GDM1 (cell line): ENCODE results near the gene CASP10.
"Not testable (repeated sequence)": the region's sequence is repeated elsewhere in the genome, so short reads cannot be mapped to it uniquely, and the experiment has no call there.

Experiments
- DNase-seq: peaks from one replicate; lab custom pipeline; 2025; lab: John Stamatoyannopoulos, UW

Gene CASP10

DNA sequence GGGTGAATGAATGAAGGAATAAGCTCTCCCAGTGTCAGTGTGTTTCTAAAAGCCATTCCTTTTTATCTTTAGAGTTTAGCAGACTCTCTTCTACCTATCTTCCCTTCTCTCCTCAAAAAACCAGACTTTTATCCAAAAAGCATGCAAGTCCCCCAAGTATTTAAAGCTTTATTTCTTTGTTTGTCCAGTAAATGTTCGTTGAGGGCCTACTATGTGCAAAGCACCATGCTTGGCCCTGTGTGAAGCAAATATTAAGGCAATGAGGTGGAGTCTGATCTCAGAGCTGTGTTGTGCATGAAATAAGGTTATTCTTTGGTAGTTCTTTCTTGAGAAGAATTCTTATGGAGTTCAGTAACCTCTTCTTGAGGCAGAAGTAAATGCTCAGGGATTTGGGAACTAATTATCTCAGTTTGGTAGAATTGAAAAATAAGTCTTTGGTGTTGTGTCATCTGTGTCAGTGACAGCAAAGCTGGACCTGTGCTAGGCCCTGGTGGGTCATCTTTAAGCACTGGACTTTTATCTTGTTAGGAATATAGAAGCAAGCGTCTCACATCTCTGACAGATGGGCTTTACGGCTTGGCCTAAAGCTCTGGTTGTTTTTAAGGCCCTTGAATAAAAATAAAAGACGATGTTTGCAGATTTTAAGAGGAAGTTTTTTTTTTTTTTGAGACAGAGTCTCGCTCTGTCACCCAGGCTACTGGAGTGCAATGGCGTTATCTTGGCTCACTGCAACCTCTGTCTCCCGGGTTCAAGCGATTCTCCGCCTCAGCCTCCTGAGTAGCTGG lies 28.1 kb upstream of the CASP10 start:
- DNase-seq = no peak

DNA sequence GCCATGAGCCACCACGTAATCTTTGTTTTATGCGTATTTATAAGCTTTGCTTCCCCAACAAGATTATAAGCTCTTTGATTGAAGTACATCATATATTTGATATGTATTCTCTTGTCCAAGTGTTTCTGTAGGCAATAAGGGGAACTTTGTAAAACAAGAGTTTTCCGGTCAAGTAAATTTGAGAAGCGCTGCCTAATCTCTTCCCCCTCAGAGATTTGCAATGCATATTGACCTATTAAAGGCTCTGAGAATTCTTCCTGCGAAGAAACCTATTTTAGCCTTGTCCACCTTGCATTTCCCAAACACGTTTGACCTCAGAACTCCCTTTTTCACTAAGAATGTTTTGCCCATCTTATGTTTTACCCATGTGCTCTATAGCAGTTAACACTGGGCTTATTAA lies 26.9 kb upstream of the CASP10 start:
- no peak for DNase-seq

- no peak for DNase-seq
Observed at GRCh38 chr2:201156640-201157039, 26.3 kb upstream of the CASP10 start.

GRCh38 chr2:201157694-201158093 lies 25.2 kb upstream of the CASP10 start:
- no peak for DNase-seq

DNA sequence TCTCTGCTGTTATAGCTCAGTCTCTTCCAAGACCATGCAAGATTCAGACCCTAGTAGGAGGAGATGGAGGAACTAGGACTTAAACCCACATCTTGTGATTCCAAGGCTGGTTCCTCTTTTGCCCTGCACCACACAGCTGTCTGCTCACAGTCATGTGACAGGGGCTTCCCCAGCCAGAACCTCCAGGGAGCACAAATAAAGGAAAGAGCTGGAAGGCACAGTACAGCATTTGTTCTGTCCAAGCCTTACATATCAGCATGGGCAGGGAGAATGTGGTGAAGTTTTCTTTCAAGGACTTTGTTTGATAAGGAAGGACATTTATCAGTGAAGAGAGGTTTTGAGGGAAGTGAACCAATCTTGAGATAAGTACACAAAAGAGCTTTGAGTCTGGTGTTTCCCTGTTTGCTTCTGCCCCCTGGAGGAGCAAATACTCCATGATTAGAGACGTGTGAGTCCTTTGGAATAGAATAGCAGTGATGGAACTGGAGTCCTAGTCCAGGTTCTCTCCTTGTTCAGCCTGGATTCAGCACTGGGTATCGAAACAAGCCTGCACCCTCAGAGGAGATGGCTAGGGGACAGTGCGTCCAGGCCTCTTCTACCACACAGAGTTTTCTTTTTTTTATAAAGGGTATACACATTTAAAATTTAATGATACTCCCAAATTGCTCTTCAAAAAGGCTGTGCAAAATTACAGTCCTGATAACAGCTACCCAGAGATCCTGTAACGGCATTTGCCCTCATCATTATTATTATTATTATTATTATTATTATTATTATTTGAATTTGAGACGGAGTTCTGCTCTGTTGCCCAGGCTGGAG lies 24.6 kb upstream of the CASP10 start:
- DNase-seq = peak; percentile 85

- no peak for DNase-seq
Observed at GRCh38 chr2:201164166-201164565, 18.8 kb upstream of the CASP10 start.

- no peak for DNase-seq
Observed at GRCh38 chr2:201167546-201167945, 15.4 kb upstream of the CASP10 start.

GRCh38 chr2:201168496-201168895 lies 14.4 kb upstream of the CASP10 start:
- not testable (repeated sequence) for DNase-seq

- no peak for DNase-seq
Observed at GRCh38 chr2:201171259-201171814, 11.6 kb upstream of the CASP10 start.

DNA sequence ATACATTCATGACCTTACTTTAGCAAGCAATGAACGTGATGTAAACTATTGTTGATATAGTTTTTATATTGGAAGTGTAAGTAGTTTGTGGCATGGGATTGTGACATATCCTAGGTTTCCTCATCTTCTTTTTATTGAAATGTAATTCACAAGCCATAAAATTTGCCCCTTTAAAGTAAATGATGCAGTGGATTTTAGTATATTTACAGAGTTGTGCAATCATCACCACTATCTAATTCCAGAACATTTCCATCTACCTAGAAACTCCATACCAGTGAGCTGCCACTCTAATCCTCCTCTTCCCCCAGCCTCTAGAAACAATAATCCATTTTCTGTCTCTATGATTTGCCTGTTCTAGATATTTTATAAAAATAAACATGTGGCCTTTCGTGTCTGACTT lies 10.7 kb upstream of the CASP10 start:
- no peak for DNase-seq

GRCh38 chr2:201174687-201175086 lies 8.3 kb upstream of the CASP10 start:
- DNase-seq = no peak

- no peak for DNase-seq
Observed at GRCh38 chr2:201176081-201176481, 6.9 kb upstream of the CASP10 start.

GRCh38 chr2:201180010-201180409 lies 2.9 kb upstream of the CASP10 start:
- no peak for DNase-seq

DNA sequence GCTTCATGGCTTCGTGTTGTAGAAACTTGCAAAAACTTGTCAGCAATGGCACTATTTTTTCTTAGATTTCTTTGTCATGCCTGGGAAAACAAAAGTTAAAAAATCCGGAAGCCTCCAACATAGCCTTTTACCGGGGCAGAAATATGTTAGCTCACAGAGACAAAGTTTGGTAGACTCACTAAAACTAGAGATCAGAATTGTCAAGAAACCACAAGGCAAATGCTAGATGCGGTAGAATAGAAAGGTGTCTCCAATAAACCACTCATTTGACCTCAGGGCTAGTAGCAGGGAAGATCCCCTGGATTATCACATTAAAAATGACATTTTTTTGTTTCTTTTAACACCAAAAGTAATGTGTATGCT lies 405 bp downstream of the CASP10 start:
- no peak for DNase-seq

DNA sequence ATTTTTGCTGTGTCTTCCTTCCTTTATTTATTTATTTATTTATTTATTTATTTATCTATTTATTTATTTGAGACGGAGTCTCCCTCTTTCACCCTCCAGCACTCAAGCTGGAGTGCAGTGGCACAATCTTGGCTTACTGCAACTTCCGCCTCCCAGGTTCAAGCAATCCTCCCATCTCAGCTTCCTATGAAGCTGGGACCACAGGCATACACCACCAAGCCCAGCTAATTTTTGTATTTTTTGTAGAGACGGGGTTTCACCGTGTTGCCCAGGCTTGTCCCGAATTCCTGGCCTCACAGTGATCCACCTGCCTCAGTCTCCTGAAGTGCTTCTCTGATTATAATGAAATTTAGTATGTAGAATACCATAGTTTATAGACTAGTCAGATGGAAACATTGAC lies 894 bp downstream of the CASP10 start:
- not testable (repeated sequence) for DNase-seq

GRCh38 chr2:201184248-201184647 lies 1.3 kb downstream of the CASP10 start:
- not testable (repeated sequence) for DNase-seq

DNA sequence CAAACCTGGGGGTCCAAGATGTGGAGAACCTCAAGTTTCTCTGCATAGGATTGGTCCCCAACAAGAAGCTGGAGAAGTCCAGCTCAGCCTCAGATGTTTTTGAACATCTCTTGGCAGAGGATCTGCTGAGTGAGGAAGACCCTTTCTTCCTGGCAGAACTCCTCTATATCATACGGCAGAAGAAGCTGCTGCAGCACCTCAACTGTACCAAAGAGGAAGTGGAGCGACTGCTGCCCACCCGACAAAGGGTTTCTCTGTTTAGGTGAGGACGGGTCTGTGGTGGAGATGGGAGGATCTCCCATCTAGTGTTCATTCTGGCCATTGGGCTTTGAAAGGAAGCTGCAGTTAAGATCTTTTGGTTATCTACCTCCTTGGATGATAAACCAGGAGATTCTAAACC lies 2.9 kb downstream of the CASP10 start:
- DNase-seq = no peak

GRCh38 chr2:201186982-201187381 lies 4.0 kb downstream of the CASP10 start:
- DNase-seq = no peak

DNA sequence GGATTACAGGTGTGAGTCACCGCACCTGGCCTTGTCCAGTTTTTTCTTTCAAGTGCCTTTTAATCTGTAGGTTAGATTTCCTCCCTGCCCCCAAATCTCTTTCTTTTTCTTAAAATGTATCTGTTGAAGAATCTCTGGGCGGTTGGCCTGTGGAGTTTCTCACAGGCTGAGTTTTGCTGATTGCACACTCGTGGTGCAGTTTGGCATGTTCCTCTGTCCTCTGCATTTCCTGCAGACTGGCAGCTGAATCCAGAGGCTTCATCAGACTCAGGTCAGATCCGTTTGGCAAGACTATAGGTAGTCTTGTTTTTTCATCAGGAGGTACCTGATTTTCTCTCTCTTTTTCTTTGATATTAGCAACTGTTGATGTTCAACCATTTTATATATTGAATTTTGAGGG lies 5.5 kb downstream of the CASP10 start:
- no peak for DNase-seq

DNA sequence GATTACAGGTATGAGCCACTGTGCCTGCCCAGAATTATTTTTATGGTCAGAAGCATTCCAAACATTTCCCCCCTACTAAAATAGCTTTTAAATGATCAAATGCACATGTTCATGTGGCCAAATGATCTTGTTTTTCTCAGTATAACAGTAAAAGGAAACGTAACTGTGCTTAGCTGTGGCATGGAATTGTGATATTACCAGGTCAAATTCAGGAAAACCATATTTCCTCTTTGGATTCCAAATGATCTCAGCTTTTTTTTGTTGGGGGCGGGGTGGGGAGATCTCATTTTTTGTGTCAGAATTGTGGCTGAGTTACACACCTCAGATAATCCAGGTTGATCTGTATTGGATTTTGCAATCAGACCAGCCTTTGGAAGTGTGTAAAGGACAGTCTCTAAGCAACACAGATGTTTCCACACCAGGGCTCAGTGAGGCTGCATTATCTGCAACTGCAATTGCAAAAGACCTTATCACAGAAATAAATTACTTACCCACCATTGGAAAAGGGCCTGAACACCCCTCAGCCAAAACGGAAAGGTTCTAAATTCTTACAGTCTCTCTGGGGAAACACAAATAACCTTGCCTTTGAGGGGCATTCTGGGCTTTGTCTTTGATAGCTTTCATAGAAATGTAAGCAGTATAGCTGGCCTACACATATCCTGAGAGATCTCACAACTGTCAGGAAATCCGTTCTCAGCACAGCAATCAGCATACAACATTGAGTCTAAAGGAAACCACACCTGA lies 8.4 kb downstream of the CASP10 start:
- peak; percentile 30 for DNase-seq

- no peak for DNase-seq
Observed at GRCh38 chr2:201194097-201194496, 11.2 kb downstream of the CASP10 start.

GRCh38 chr2:201195331-201195730 lies 12.4 kb downstream of the CASP10 start:
- DNase-seq = no peak
